ENCODE data around the gene MEGF6.
"Not testable (repeated sequence)": the region's sequence is repeated elsewhere in the genome, so short reads cannot be mapped to it uniquely, and the experiment has no call there.

The MEGF6 gene

DNA sequence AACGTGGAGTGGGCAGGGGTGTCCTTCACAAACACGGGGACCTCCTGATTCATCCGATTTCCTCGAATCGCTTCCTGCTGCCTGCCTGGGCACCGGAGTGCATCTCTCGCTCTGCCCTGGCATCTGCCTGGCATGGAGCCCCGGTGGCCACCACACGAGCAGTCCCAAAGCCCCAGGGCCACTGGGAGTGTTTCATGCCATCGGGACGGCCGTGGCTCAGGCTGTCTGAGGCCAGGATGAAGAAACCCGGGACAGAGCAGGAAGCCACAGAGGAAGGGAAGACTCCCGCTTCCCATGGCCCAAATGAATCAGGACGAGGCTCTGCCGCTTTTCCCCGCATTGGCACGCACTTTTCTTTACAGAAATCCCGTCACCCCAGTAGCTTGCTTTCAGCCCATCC is 32.4 kb downstream of the MEGF6 start:
- DNase-seq (ENCODE audit: insufficient read length, low spot score) (no peak), FAIRE-seq (no peak)
- no peak for TF ChIP-seq POLR2A (IDR thresholded peaks at IDR 0.05; ENCODE audit: low read depth, low read length)

DNA sequence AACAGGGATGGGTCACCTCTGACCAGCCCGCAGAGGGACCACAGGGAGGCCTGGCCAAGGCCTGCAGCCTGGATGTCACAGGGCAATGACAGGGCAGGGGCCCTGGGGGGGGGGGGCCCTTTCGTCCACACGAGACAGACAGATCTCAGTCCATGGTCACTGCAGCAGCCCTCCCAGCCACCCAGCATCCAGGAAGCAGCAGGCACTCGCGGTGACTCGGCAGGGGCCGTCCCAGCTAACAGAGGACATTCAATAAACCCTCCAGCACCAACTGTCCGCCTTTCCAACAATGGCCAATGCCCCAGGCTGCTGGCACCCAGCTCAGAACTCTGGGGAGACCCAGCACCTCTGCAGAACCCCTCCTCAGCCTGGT is 32.9 kb downstream of the MEGF6 start:
- no peak for TF ChIP-seq POLR2A (IDR thresholded peaks at IDR 0.05; ENCODE audit: low read depth, low read length)
- no peak for DNase-seq (ENCODE audit: insufficient read length, low spot score)
- FAIRE-seq: no peak

DNA sequence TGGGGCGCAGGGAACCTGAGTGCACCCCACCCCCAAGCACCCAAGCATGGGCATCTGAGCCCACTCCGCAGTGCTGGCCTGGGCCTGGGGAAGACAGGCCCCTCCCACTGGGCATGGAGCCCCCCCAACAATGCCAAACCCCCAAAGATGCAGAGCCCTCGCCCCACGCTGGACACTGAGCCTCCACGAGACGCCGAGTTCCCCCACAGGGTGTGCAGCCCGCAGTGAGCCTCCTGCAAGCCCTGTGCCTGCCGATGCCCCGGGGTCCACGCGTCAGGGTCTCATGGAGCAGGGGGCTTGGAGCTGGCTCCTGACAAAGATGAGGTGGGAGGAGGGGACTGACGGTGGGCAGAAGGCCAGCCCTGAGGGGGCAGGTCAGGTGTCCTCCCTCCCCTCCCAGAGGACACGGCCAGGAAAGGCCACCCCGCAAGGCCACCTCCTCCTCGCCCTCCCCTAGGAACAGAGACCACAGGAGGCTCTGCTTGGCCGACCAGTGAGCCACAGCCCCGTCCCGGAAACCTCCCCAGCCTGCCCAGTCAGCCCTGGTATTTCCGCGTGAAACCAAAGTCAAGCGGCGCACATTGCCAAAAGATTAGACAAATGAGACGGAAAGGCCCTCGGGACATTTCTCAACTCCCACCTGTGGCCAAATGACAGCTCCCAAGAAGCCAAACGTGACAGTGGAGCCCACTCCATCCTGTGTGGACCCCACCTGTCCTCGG is 33.4 kb downstream of the MEGF6 start:
- FAIRE-seq (no peak), DNase-seq (ENCODE audit: insufficient read length, low spot score) (no peak)
- no peak for TF ChIP-seq POLR2A (IDR thresholded peaks at IDR 0.05; ENCODE audit: low read depth, low read length)

DNA sequence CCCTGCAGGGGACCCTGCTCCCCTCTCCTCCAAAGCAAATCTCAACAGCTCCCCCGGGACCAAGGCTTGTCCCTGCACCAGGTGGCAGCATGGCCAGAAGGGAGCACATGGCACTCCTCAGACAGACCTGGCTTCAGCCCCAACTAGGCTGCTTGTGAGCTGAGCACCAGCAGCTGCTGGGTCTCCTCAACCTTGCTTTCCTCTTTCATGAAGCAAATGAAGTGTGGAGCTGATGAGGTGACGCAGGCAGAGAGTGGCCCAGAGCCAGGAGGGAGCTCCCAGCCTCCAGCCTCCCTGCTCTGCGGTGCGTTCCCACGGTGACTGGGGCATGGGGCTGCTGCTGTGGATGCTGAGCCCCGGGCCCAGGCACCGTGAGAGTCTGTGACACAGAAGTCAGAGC is 34.0 kb downstream of the MEGF6 start:
- no peak for TF ChIP-seq POLR2A (IDR thresholded peaks at IDR 0.05; ENCODE audit: low read depth, low read length)
- FAIRE-seq (no peak), DNase-seq (ENCODE audit: insufficient read length, low spot score) (no peak)

DNA sequence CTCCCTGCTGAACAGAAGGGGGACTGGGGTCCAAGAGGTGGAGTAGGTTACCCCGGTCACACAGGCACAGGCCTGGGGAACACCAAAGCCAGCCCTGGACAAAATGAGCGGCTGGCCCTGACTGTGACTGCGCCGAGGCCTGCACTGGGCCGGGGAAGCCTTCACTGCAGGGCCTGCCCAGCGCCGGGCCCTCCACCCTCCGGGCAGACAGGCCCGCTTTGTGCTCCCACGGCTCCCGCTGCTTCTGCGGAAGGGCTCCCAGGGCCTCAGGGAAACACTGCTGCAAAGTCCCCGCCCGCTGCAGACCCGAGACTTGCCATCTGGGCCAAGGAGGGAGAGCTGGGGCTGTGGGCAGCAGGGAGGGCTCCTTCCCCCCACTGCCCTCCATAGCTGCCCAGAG is 35.3 kb downstream of the MEGF6 start:
- DNase-seq (ENCODE audit: insufficient read length, low spot score) (no peak), FAIRE-seq (no peak)
- TF ChIP-seq POLR2A (IDR thresholded peaks at IDR 0.05; ENCODE audit: low read depth, low read length): no peak

DNA sequence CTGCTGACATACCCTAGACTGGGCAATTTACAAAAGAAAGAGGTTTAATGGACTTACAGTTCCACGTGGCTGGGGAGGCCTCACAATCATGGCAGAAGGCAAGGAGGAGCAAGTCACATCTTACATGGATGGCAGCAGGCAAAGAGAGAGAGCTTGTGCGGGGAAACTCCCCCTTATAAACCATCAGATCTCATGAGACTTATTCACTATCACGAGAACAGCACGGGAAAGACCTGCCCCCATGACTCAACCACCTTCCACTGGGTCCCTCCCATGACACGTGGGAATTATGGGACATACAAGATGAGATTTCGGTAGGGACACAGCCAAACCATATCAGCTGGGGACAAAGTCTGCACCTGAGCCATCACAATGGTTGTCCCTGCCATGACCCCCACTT is 35.8 kb downstream of the MEGF6 start:
- not testable (repeated sequence) for DNase-seq (ENCODE audit: insufficient read length, low spot score); FAIRE-seq

DNA sequence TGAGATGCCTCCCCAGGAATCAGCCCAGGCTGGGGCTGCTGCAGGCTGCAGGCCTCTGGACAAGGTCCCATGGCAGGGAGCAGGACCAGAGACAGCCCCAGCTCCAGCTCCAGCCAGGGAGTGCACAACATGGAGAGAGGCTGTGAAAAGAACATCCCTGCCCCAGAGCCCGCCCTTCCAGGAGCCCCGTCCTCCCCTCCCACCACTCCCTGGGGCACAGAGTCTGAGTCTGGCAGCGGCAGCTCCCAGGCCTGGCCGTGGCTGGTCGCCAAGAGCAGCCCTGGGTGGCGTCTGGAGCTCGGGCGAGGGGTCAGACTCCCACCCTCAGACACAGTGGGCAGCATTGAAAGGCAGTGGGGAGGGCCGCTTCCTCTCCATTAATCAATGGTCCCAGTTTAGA is 37.8 kb downstream of the MEGF6 start:
- DNase-seq (ENCODE audit: insufficient read length, low spot score): no peak
- TF ChIP-seq POLR2A (IDR thresholded peaks at IDR 0.05; ENCODE audit: low read depth, low read length): no peak
- FAIRE-seq: no peak

DNA sequence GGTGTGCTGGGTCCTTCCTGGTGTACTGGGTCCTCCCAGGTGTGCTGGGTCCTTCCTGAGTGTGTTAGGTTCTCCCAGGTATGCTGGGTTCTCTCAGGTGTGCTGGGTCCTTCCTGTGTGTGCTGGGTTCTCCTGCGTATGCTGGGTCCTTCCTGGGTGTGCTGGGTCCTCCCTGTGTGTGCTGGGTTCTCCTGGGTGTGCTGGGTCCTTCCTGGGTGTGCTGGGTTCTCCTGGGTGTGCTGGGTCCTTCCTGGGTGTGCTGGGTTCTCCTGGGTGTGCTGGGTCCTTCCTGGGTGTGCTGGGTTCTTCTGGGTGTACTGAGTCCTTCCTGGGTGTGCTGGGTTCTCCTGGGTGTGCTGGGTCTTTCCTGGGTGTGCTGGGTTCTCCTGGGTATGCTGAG is 38.7 kb downstream of the MEGF6 start:
- FAIRE-seq; DNase-seq (ENCODE audit: insufficient read length, low spot score): not testable (repeated sequence)

DNA sequence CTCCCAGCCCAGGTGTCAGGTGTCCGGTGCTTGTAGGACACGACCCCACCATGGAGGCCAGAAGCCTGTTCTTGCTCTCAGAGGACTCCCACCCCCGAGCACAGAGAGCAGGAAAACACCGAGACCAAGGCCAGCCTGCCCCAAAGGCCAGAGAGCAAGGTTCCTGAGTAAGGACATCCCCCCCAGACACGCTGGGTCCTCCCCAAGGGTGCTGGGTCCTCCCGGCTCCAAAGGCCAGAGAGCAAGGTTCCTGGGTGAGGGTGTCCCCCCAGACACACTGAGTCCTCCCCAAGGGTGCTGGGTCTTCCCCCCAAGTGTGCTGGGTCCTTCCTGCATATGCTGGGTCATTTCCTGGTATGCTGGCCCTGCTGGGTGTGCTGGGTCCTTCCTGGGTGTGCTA is 40.0 kb downstream of the MEGF6 start:
- FAIRE-seq (no peak), DNase-seq (ENCODE audit: insufficient read length, low spot score) (no peak)
- TF ChIP-seq POLR2A (IDR thresholded peaks at IDR 0.05; ENCODE audit: low read depth, low read length): no peak

DNA sequence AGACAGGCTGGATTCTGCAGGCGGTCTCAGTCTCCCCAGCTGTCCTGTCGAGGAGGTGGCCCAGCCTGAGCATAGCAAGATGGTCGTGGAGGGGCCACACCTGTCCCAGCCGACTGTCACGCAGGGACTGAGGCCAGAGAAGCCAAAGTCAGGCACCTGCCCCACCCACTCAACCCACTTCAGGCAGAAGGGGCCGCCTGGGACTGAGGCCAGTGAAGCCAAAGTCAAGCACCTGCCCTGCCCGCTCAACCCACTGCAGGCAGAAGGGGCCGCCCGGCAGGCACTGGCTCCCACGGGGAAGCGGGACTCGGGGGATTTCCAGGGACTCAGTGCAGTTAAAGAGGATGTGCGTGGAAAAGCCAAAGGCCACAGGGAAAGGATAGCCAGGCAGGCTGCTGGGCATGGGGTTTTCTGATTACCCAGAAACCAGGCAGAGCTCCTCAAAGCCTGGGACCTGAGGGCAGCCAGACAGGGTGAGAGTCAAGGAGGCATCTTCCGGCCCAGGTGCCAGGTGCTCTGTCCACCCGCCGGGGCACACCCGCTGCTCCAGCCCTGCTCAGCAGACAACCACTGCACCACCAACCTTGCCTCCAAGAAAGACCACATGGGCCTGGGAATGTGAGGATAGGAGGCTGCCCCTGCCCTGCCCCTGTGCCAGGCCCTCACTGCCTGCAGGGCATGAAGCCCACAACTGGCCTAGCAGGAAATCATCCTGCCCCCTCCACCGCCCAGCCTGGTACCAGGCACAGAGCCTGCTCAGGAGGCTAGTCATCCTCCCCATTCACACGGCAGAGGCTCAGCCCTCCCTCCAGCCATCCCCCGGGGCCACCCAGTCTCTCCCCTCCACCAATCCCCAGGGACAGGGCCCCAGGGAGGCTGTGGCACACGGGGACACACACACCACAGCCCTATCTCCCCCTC is 41.0 kb downstream of the MEGF6 start:
- DNase-seq (ENCODE audit: insufficient read length, low spot score): no peak
- no peak for TF ChIP-seq POLR2A (IDR thresholded peaks at IDR 0.05; ENCODE audit: low read depth, low read length)
- FAIRE-seq: no peak

DNA sequence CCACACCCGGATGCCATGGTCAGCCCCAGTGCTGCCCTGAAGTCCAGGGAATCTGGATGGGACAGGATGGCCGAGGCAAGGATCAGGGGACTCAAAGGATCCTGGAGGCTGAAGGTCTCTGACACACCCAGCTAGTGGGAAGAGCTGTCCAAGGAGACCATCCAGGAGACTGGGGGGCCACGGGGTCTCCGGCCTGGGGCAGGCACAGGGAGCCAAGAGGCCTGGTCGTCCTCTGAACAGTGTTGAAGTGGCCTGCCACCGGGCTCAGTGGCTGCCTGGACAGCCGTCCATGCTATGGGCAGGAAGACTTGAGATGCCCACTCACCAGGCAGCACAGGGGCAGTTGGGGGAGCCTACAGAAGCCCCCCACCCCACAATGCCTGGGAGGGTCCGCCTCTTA is 41.9 kb downstream of the MEGF6 start:
- no peak for TF ChIP-seq POLR2A (IDR thresholded peaks at IDR 0.05; ENCODE audit: low read depth, low read length)
- FAIRE-seq (no peak), DNase-seq (ENCODE audit: insufficient read length, low spot score) (no peak)

DNA sequence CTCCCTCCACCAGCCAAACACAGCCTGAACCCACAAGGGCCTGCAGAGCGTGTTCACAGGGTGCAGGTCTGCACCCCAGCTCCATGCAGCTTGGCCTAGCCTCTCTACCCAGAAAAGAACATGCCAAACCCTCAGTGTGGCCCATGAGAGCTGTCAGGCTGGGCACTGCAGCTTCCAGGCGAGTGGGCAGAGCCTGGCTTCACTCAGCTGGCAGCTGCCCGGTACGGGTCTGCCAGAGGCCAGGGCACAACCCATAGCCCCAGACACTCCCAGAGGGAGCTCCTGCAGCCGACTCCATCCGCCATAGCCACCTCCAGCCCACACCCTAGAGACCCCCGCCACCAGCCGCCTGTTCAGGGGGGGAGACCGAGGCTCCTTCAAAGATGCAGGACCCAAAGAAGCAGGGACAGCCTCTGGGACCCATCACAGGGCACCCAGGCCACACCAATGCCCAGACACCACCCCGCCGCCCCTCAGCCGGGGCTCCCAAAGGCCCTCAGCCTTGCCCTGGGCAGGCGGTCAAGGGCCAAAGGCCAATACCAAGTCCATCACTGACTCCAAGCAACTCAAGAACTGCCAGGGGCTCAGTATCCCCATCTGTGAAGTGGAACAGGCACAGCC is 42.4 kb downstream of the MEGF6 start:
- no peak for TF ChIP-seq POLR2A (IDR thresholded peaks at IDR 0.05; ENCODE audit: low read depth, low read length)
- DNase-seq (ENCODE audit: insufficient read length, low spot score): no peak
- FAIRE-seq: no peak

DNA sequence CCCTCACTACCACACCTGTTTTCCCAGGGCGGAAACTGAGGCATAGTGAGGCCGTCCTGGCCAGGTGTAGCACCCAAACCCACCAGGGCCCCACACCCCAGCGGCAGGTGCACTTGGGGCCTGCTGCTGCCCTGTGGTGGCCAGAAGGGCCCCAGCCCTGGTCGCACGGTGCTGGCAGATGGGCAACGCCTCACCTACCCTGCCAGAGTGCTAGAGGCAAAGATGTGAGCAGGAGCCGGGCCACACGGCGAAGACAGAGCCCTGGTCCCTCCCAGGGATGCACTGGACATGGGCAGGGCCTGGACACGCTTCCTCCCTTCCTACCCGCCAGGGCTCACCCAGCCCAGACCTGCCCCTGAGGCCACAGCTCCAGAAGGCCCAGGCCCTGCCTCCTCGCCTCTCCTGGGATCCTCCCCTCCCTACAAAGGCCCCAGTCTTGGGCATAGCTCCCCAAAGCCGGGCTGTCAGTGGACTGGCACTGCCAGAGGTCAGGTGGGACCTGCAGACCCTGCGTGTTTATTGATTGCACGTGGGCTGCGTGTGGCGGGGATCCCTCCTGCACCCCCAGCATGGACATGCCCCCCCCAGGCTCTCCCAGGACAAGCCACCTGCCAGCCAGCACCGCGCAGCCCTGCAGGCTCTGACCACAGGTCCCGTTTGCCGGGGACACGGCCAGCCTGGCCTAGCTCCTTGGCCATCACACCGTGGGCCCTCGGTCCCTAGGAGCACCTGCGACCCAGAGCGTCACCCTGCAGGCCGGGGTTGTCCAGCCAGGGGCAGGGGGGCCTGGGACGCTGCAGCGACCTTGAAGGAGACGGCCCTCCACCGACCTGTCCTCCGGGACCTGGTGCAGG is 44.1 kb downstream of the MEGF6 start:
- DNase-seq (ENCODE audit: insufficient read length, low spot score): no peak
- no peak for FAIRE-seq
- TF ChIP-seq POLR2A (IDR thresholded peaks at IDR 0.05; ENCODE audit: low read depth, low read length): no peak

Data from H54 (cell line).